B cell (primary cell): ENCODE measurements around the gene ITGB3BP.

Source experiments
- EZH2 ChIP-seq: IDR thresholded peaks from 2 replicates; pipeline ENCODE4 v1.6.1; 2012; ENCODE audit warnings: borderline replicate concordance, low read depth, mild to moderate bottlenecking, moderate library complexity, low read length; ENCODE audit not compliant: insufficient read depth, poor library complexity, severe bottlenecking
- TF ChIP-seq, protein P1 (sequence below): fragments of 200-600 bp; IDR thresholded peaks from one replicate; pipeline ENCODE4 v1.8.0; 2022; ENCODE audit warnings: antibody characterized with exemption, mild to moderate bottlenecking

DNA sequence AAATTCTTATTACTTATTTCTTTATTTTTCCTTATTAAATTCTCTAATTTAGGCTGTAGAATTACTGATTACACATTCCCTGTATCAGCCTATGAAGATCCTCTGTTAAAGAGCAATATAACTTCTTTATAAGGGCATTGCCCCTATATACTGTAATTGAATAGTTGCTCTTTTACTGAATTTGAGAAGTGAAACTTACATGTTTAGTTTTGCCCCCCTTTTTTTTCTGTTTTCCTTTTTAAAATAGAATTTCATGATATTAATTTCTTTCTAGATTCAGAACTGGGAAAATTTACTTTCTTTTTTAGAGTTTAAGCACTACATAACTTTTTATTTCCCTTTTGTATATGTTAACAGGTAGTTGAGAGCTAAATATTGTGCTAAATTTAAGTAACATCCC, 40.7 kb upstream of the ITGB3BP start:
- TF ChIP-seq, protein P1, sequence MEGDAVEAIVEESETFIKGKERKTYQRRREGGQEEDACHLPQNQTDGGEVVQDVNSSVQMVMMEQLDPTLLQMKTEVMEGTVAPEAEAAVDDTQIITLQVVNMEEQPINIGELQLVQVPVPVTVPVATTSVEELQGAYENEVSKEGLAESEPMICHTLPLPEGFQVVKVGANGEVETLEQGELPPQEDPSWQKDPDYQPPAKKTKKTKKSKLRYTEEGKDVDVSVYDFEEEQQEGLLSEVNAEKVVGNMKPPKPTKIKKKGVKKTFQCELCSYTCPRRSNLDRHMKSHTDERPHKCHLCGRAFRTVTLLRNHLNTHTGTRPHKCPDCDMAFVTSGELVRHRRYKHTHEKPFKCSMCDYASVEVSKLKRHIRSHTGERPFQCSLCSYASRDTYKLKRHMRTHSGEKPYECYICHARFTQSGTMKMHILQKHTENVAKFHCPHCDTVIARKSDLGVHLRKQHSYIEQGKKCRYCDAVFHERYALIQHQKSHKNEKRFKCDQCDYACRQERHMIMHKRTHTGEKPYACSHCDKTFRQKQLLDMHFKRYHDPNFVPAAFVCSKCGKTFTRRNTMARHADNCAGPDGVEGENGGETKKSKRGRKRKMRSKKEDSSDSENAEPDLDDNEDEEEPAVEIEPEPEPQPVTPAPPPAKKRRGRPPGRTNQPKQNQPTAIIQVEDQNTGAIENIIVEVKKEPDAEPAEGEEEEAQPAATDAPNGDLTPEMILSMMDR, result no peak
- no peak for TF ChIP-seq EZH2
